HCT116 (cell line): Measurements from ENCODE around the gene SMARCAL1.

ENCODE experiments used
- ATF3 ChIP-seq: IDR thresholded peaks from 2 replicates; pipeline ENCODE4 v1.6.1; 2012
- POLR2A ChIP-seq: IDR thresholded peaks from 2 replicates; pipeline ENCODE4 v1.7.0; 2011; ENCODE audit warnings: borderline replicate concordance; ENCODE audit not compliant: insufficient read depth, insufficient read length; ENCODE audit errors: extremely low read depth

DNA sequence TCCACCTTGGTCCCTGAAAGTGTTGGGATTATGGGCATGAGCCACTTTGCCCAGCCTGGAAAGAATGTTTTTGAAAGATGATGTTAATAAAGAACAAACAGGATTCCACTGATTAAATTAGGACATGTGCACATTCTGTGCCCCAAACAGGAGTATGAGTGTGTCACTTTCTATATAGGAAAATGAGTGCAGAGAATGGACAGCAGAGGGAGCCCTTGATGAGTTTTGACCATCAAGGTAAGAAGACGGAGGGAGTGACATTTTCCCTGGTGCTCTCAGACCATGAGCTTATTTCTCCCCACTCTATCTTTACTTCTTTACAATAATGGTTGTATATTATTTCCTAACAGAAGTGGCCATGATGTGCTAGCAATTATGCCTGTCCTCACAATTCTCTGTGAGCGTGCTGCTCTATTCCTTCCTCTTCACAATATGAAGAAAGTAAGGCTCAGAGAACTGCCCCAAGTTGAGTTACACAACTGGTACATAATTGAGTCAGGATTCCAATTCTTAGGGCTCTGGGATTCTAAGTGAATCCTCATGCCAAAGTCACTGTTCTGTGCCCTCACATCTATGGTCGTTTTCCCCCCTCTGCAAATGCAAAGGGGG lies 107.0 kb downstream of the SMARCAL1 start:
- no peak for TF ChIP-seq POLR2A
- no peak for TF ChIP-seq ATF3
